HepG2 (cell line): ENCODE measurements around the gene RNFT1. TPM values are rescaled to one million over a fixed set of nuclear protein-coding genes. Genes with fewer than 3 reads are reported as not detected.

Experiments
- ATAC-seq: fragments of 200-7000 bp; cut with Tn5 transposase; 3 replicates; pipeline ENCODE4 v1.9.1; 2020; ENCODE audit warnings: mild to moderate bottlenecking, moderate library complexity
- Bru-seq: library from RNA; stranded (reverse); fragments of 400-500 nt; gene quantifications from one replicate; lab custom pipeline; 2021; lab: Mats Ljungman, UMichigan
- BruChase-seq, 2 experiments: library from RNA; stranded (reverse); fragments of 400-500 nt; gene quantifications; one replicate each; lab custom pipeline; 2021; lab: Mats Ljungman, UMichigan
- BruUV-seq: library from RNA; stranded (reverse); fragments of 400-500 nt; replicated peaks from 2 replicates; lab custom pipeline; 2021; lab: Mats Ljungman, UMichigan
- CTCF ChIA-PET: fragments of 300-600 bp; formaldehyde crosslinking; extraction: SDS; loops from one replicate; lab custom pipeline; 2021; ENCODE audit warnings: low total read pairs, inconsistent platforms, low intra/inter-chr PET ratio; lab: Yijun Ruan, JAX
- POLR2A ChIA-PET: fragments of 350-600 bp; sonication (Branson Sonifier 250); formaldehyde crosslinking; loops from one replicate; lab custom pipeline; 2020; ENCODE audit warnings: antibody characterized with exemption, inconsistent platforms; lab: Yijun Ruan, JAX
- DNase-seq: peaks from one replicate; pipeline ENCODE4 v3.0.0-alpha.2; 2015; ENCODE audit warnings: low spot score
- FAIRE-seq: peaks from 3 replicates; lab custom pipeline; 2011; peaks lifted over from hg19 to GRCh38; lab: Jason Lieb, UNC
- H2AFZ ChIP-seq: one replicate; pipeline ENCODE4 v1.6.1; 2011; ENCODE audit warnings: low read length, inconsistent platforms
- H3K27ac ChIP-seq: fragments of 300-600 bp; 3 replicates; pipeline ENCODE4 v1.8.0; 2011; ENCODE audit warnings: mixed run types, mild to moderate bottlenecking, mixed read lengths, low read length, inconsistent platforms; ENCODE audit not compliant: insufficient read depth; ENCODE audit errors: extremely low read length
- H3K27me3 ChIP-seq, 2 experiments: fragments of 200-600 bp in 1 of 2; 2 replicates in 1 of 2; 3 replicates in 1 of 2; pipeline versions ENCODE4 v1.6.0 to v1.8.0; 2011; ENCODE audit warnings: low read length in 2 of 2, mild to moderate bottlenecking in 2 of 2, moderate library complexity in 2 of 2, inconsistent platforms in 1 of 2; ENCODE audit not compliant: insufficient read depth in 2 of 2, control insufficient read depth in 1 of 2
- H3K36me3 ChIP-seq, 2 experiments: fragments of 200-600 bp in 1 of 2; replicated peaks in 1 of 2; 2 replicates in 1 of 2; 3 replicates in 1 of 2; pipeline versions ENCODE4 v1.5.1 to v1.8.0; 2011; ENCODE audit warnings: low read length in 2 of 2, inconsistent platforms in 1 of 2; ENCODE audit not compliant: insufficient read depth in 2 of 2, control insufficient read depth in 1 of 2
- H3K4me1 ChIP-seq: 2 replicates; pipeline ENCODE4 v1.5.1; 2012; ENCODE audit warnings: low read length, inconsistent platforms; ENCODE audit not compliant: insufficient read depth
- H3K4me2 ChIP-seq: 2 replicates; pipeline ENCODE4 v1.6.0; 2011; ENCODE audit warnings: low read depth, low read length, inconsistent platforms
- H3K4me3 ChIP-seq, 3 experiments: fragments of 200-600 bp in 1 of 3; sonication (generic), shearing (Covaris generic) in 1 of 3; replicated peaks in 1 of 3; 2 replicates each; pipeline ENCODE4 v1.5.1; 2011 to 2016; ENCODE audit warnings: low read length in 3 of 3, inconsistent platforms in 2 of 3, low read depth in 2 of 3, mild to moderate bottlenecking in 2 of 3, control low read depth in 1 of 3, mixed read lengths in 1 of 3; ENCODE audit not compliant: insufficient read depth in 1 of 3
- H3K79me2 ChIP-seq: one replicate; pipeline ENCODE4 v1.6.1; 2011; ENCODE audit warnings: low read length, inconsistent platforms; ENCODE audit not compliant: insufficient read depth
- H3K9ac ChIP-seq: 2 replicates; pipeline ENCODE4 v1.6.0; 2011; ENCODE audit warnings: mild to moderate bottlenecking, low read depth, low read length, inconsistent platforms; ENCODE audit not compliant: insufficient read depth
- H3K9me3 ChIP-seq: 2 replicates; pipeline ENCODE4 v1.5.1; 2012; ENCODE audit warnings: mild to moderate bottlenecking, low read length
- H4K20me1 ChIP-seq: 2 replicates; pipeline ENCODE4 v1.6.0; 2011; ENCODE audit warnings: inconsistent platforms, mild to moderate bottlenecking, low read length, moderate library complexity; ENCODE audit not compliant: insufficient read depth
- BORCS8-MEF2B ChIP-seq: sonication (generic); formaldehyde crosslinking; IDR thresholded peaks from 2 replicates; pipeline ENCODE4 v1.8.0; 2022; ENCODE audit warnings: mild to moderate bottlenecking, missing genetic modification reagents
- FOSL2 ChIP-seq: sonication (generic); formaldehyde crosslinking; IDR thresholded peaks from 2 replicates; pipeline ENCODE4 v1.4.0; 2020; ENCODE audit warnings: missing genetic modification reagents
- NONO ChIP-seq, 2 experiments: fragments of 450-650 bp in 1 of 2; sonication (generic) in 1 of 2; formaldehyde crosslinking in 1 of 2; IDR thresholded peaks in 1 of 2; conservative IDR thresholded peaks in 1 of 2; 2 replicates each; pipeline versions ENCODE4 v1.6.1 to v1.8.0; 2017 to 2022; ENCODE audit warnings: mild to moderate bottlenecking in 1 of 2, missing genetic modification reagents in 1 of 2, moderate library complexity in 1 of 2
- POLR2AphosphoS2 ChIP-seq: IDR thresholded peaks from 2 replicates; pipeline ENCODE4 v1.6.1; 2011; ENCODE audit warnings: low read depth, low read length, improper control_type of control experiment
- SP2 ChIP-seq: sonication (generic); formaldehyde crosslinking; IDR thresholded peaks from 2 replicates; pipeline ENCODE4 v1.5.1; 2020; ENCODE audit warnings: mild to moderate bottlenecking, missing genetic modification reagents
- TARDBP ChIP-seq: sonication (generic); formaldehyde crosslinking; IDR thresholded peaks from 2 replicates; pipeline ENCODE4 v1.8.0; 2022; ENCODE audit warnings: mild to moderate bottlenecking, missing genetic modification reagents
- TCF7L2 ChIP-seq: IDR thresholded peaks from 2 replicates; pipeline ENCODE4 v1.6.1; 2011; ENCODE audit warnings: mild to moderate bottlenecking, low read depth, low read length, moderate library complexity
- YY1 ChIP-seq: IDR thresholded peaks from 2 replicates; pipeline ENCODE4 v1.6.1; 2011; ENCODE audit warnings: low read length, low read depth, moderate library complexity, mild to moderate bottlenecking; ENCODE audit not compliant: insufficient read depth, insufficient replicate concordance
- ZBTB44 ChIP-seq: sonication (generic); formaldehyde crosslinking; IDR thresholded peaks from 2 replicates; pipeline ENCODE4 v1.4.0; 2020; ENCODE audit warnings: missing genetic modification reagents
- ZHX1 ChIP-seq: sonication (generic); formaldehyde crosslinking; IDR thresholded peaks from 2 replicates; pipeline ENCODE4 v1.8.1; 2022; ENCODE audit warnings: low read depth, mild to moderate bottlenecking, missing genetic modification reagents
- ZNF292 ChIP-seq: sonication (generic); formaldehyde crosslinking; IDR thresholded peaks from 2 replicates; pipeline ENCODE4 v1.8.1; 2022; ENCODE audit warnings: mild to moderate bottlenecking, low read depth, missing genetic modification reagents, borderline replicate concordance
- ZSCAN20 ChIP-seq: sonication (generic); formaldehyde crosslinking; IDR thresholded peaks from 2 replicates; pipeline ENCODE4 v1.4.0; 2020; ENCODE audit warnings: missing genetic modification reagents, mild to moderate bottlenecking, borderline replicate concordance
- WGBS: methylation state at CpG from one replicate; pipeline ENCODE4 v1.1.6; 2017; ENCODE audit warnings: low lambda C conversion rate; 5-methylcytosine and 5-hydroxymethylcytosine counted together
- in situ Hi-C: cut with HindIII; loops from 2 replicates; pipeline ENCODE4 v1.10.0; 2017; ENCODE audit warnings: low pct_unique_long_range_greater_than_20kb; ENCODE audit not compliant: extremely low pct_ligation_motif_present
- intact Hi-C: fragments of 100-400 bp; cut with micrococcal nuclease; formaldehyde crosslinking; loops from one replicate; pipeline ENCODE4 v1.10.0; 2022; ENCODE audit not compliant: unreplicated experiment
- long read RNA-seq, 2 experiments: library from RNA in 1 of 2; library from polyadenylated mRNA in 1 of 2; stranded (forward) in 1 of 2; unstranded in 1 of 2; transcript quantifications; one replicate each; pipeline ENCODE4 v2.0.0, GENCODE V29; 2019 to 2022
- polyA minus RNA-seq, 3 experiments: library from RNA; depleted of rRNA, polyadenylated mRNA; stranded (reverse); fragments of >200 nt; gene quantifications; 2 replicates each; pipeline ENCODE4 v1.2.3, GENCODE V29; 2011; ENCODE audit warnings: low replicate concordance in 1 of 3
- polyA plus RNA-seq, 8 experiments: library from polyadenylated mRNA; depleted of rRNA in 3 of 8; stranded (reverse) in 7 of 8; unstranded in 1 of 8; fragments of >200 nt; fragmentation: Illumina TruSeq in 4 of 8; extraction: Trizol in 4 of 8; gene quantifications; 2 replicates each; pipeline versions ENCODE4 v1.2.1 to v1.2.3, GENCODE V29; 2011 to 2016; ENCODE audit warnings: low read depth in 4 of 8, missing spikeins in 1 of 8, mixed read lengths in 1 of 8; ENCODE audit not compliant: insufficient read depth in 1 of 8
- total RNA-seq, 5 experiments: library from RNA; depleted of rRNA; stranded (reverse); fragments of >200 nt; fragmentation: Illumina TruSeq; extraction: Trizol; gene quantifications; 2 replicates each; pipeline ENCODE4 v1.2.3, GENCODE V29; 2016; ENCODE audit warnings: low read depth in 1 of 5

RNFT1 gene
- total RNA-seq (2016; rRNA removed; fragmentation: Illumina TruSeq; extraction: Trizol): 15.9 and 22.1 TPM in 2 replicates
- total RNA-seq (2016; cell fraction: cytosol; rRNA removed; fragmentation: Illumina TruSeq; extraction: Trizol; ENCODE audit: low read depth): 5.4 and 5.8 TPM in 2 replicates
- 16.6 and 21.6 TPM in 2 replicates for total RNA-seq (2016; cell fraction: insoluble cytoplasmic fraction; rRNA removed; fragmentation: Illumina TruSeq; extraction: Trizol)
- total RNA-seq (2016; cell fraction: membrane; rRNA removed; fragmentation: Illumina TruSeq; extraction: Trizol): 12.7 and 14.7 TPM in 2 replicates
- 27.1 and 29.0 TPM in 2 replicates for total RNA-seq (2016; cell fraction: nucleus; rRNA removed; fragmentation: Illumina TruSeq; extraction: Trizol)
- polyA plus RNA-seq (2011; rRNA removed): 19.1 and 21.8 TPM in 2 replicates
- 9.7 and 12.4 TPM in 2 replicates for polyA plus RNA-seq (2011; cell fraction: cytosol; rRNA removed)
- polyA plus RNA-seq (2011; cell fraction: nucleus; rRNA removed): 31.7 and 38.1 TPM in 2 replicates
- 9.9 and 14.8 TPM in 2 replicates for polyA plus RNA-seq (2012)
- 3.7 and 7.0 TPM in 2 replicates for polyA plus RNA-seq (2016; cell fraction: cytosol; fragmentation: Illumina TruSeq; extraction: Trizol; ENCODE audit: low read depth)
- polyA plus RNA-seq (2016; cell fraction: insoluble cytoplasmic fraction; fragmentation: Illumina TruSeq; extraction: Trizol; ENCODE audit: low read depth): 16.9 and 17.8 TPM in 2 replicates
- polyA plus RNA-seq (2016; cell fraction: membrane; fragmentation: Illumina TruSeq; extraction: Trizol; ENCODE audit: low read depth): 7.9 and 12.0 TPM in 2 replicates
- 40.6 and 47.4 TPM in 2 replicates for polyA plus RNA-seq (2016; cell fraction: nucleus; fragmentation: Illumina TruSeq; extraction: Trizol; ENCODE audit: insufficient read depth, low read depth)
- 10.9 and 14.0 TPM in 2 replicates for polyA minus RNA-seq (2011; rRNA and poly(A)+ RNA removed; ENCODE audit: low replicate concordance)
- 9.2 and 10.3 TPM in 2 replicates for polyA minus RNA-seq (2011; cell fraction: cytosol; rRNA and poly(A)+ RNA removed)
- 15.6 and 22.4 TPM in 2 replicates for polyA minus RNA-seq (2011; cell fraction: nucleus; rRNA and poly(A)+ RNA removed)
- Bru-seq, nascent RNA: percentile 68 among the genes with signal in this experiment
- percentile 67 among the genes with signal in this experiment for BruChase-seq, experiment 1, labeled RNA remaining after a 6-hour chase
- BruChase-seq, experiment 2, labeled RNA remaining after a 2-hour chase: percentile 62 among the genes with signal in this experiment
- long read RNA-seq, experiment 1, transcript RNFT1-201 (9 exons, 2,101 nt): major isoform, 32 of 37 reads
- long read RNA-seq, experiment 1, partial matches to known transcripts: 0 of 37 reads
- long read RNA-seq, experiment 1, other reads (novel, unspliced or antisense): 1 of 37 reads
- long read RNA-seq, experiment 2, partial matches to known transcripts: 7 of 22 reads
- long read RNA-seq, experiment 2, other reads (novel, unspliced or antisense): 12 of 22 reads

- peak within 1 kb of the TSS; percentile 76 for H3K9ac ChIP-seq
- H3K27me3 ChIP-seq: no peaks in the 10 kb centered on the region; a peak in 1 of 5 replicates
- no peaks in the 10 kb centered on the region for H4K20me1 ChIP-seq
- H3K4me3 ChIP-seq: peak within 1 kb of the TSS; percentile 83 to 90 (median 86)
- intact Hi-C loops (no loop called here), in situ Hi-C loops (no loop called here)
- peaks cover 14% of the 10 kb centered on the region for H3K4me1 ChIP-seq
- H3K4me2 ChIP-seq: peak within 1 kb of the TSS; percentile 98
- H2AFZ ChIP-seq: peak within 1 kb of the TSS; percentile 74
- FAIRE-seq (peak; percentile 43), ATAC-seq (peak; percentile 94), DNase-seq (peak; percentile 68)
- no peaks in the 10 kb centered on the region for H3K9me3 ChIP-seq
- WGBS: under 1% methylated on average over 43 of the region's 67 CpGs
- peak within 1 kb of the TSS; percentile 63 for H3K27ac ChIP-seq
- no peaks in the 10 kb centered on the region; a peak in 3 of 5 replicates for H3K36me3 ChIP-seq
- ChIA-PET POLR2A (interaction anchor here (0.7 to 1.9 kb wide), 16 partner anchors 9 to 1333 kb away, joined by 3 to 11 read pairs (median 4); partner anchors contain the start of genes BCAS3, CLTC, DHX40 and HEATR6), CTCF (no interaction called here)
- TSS peak; percentile 54 for BruUV-seq
- no peaks in the 10 kb centered on the region for H3K79me2 ChIP-seq
- 0 out of 2 replicates have a peak, but pooled peaks have one; percentile 48 for TF ChIP-seq TARDBP
- TF ChIP-seq ZNF292 (CRISPR knock-in tag): no peak
- no peak for TF ChIP-seq POLR2AphosphoS2
- TF ChIP-seq FOSL2 (CRISPR knock-in tag): 0 out of 2 replicates have a peak, but pooled peaks have one; percentile 6
- TF ChIP-seq YY1: peak; percentile 68
- peak; percentile 33; the same call in 1 of the 2 replicates for TF ChIP-seq SP2 (CRISPR knock-in tag)
- peak; percentile 57; the same call in 1 of the 2 replicates for TF ChIP-seq BORCS8-MEF2B
- TF ChIP-seq TCF7L2: no peak
- TF ChIP-seq ZHX1 (CRISPR knock-in tag): no peak; the same call in 1 of the 2 replicates
- TF ChIP-seq NONO (IDR thresholded peaks at IDR 0.05): no peak
- peak; percentile 87 for TF ChIP-seq NONO (CRISPR knock-in tag; conservative IDR thresholded peaks at IDR 0.05)
- TF ChIP-seq ZBTB44 (CRISPR knock-in tag): no peak
- 0 out of 2 replicates have a peak, but pooled peaks have one; percentile 71 for TF ChIP-seq ZSCAN20 (CRISPR knock-in tag)
These were observed at the start of gene RNFT1 for GRCh38 chr17:59964482-59965328. RNFT1 (minus strand) TSS chr17:59964740; CDS start chr17:59964663, 77 bp downstream.
